Measurements from ENCODE around the gene ABCG5. TPM values are rescaled to one million over a fixed set of nuclear protein-coding genes. Genes with fewer than 3 reads are reported as not detected.
A peak's percentile ranks its signal among the peaks of the same experiment; 100 is the strongest.

ABCG5 gene
- total RNA-seq, 1 donor from 2014 or later = not detected

GRCh38 chr2:43777306-43777926, 61.2 kb downstream of the ABCG5 start:
- TF ChIP-seq CTCF (IDR thresholded peaks at IDR 0.05; ENCODE audit: partially characterized antibody, unreplicated experiment) = no peak
- no peaks in the 10 kb centered on the region for H3K27me3 Mint-ChIP-seq (ENCODE audit: unreplicated experiment)
- H3K4me1 Mint-ChIP-seq (ENCODE audit: low read depth, unreplicated experiment) = peaks cover 5% of the 10 kb centered on the region
- DNase-seq = no peak
- H3K27ac Mint-ChIP-seq (ENCODE audit: unreplicated experiment) = no peak overlapping the region
- no peaks in the 10 kb centered on the region for H3K36me3 Mint-ChIP-seq (ENCODE audit: unreplicated experiment)
- no peaks in the 10 kb centered on the region for H3K9me3 Mint-ChIP-seq (ENCODE audit: unreplicated experiment)
- H3K4me3 Mint-ChIP-seq (ENCODE audit: unreplicated experiment) = no peak overlapping the region

GRCh38 chr2:43776324-43776723, 62.3 kb downstream of the ABCG5 start:
- H3K27ac Mint-ChIP-seq (ENCODE audit: unreplicated experiment) = no peak overlapping the region
- no peak for TF ChIP-seq CTCF (IDR thresholded peaks at IDR 0.05; ENCODE audit: partially characterized antibody, unreplicated experiment)
- H3K36me3 Mint-ChIP-seq (ENCODE audit: unreplicated experiment) = no peaks in the 10 kb centered on the region
- no peak for DNase-seq
- no peak overlapping the region for H3K4me3 Mint-ChIP-seq (ENCODE audit: unreplicated experiment)
- peaks cover 5% of the 10 kb centered on the region for H3K4me1 Mint-ChIP-seq (ENCODE audit: low read depth, unreplicated experiment)
- H3K27me3 Mint-ChIP-seq (ENCODE audit: unreplicated experiment) = no peaks in the 10 kb centered on the region
- no peaks in the 10 kb centered on the region for H3K9me3 Mint-ChIP-seq (ENCODE audit: unreplicated experiment)

- Mint-ChIP-seq H3K9me3 (ENCODE audit: unreplicated experiment) (peaks cover 2% of the 10 kb centered on the region), H3K36me3 (ENCODE audit: unreplicated experiment) (no peaks in the 10 kb centered on the region), H3K27me3 (ENCODE audit: unreplicated experiment) (no peaks in the 10 kb centered on the region), H3K27ac (ENCODE audit: unreplicated experiment) (no peak overlapping the region), H3K4me3 (ENCODE audit: unreplicated experiment) (peak overlapping the region; percentile 94), H3K4me1 (ENCODE audit: low read depth, unreplicated experiment) (peaks cover 5% of the 10 kb centered on the region)
- DNase-seq = no peak
- TF ChIP-seq CTCF (IDR thresholded peaks at IDR 0.05; ENCODE audit: partially characterized antibody, unreplicated experiment) = no peak
Measured at GRCh38 chr2:43774617-43775016, 64.0 kb downstream of the ABCG5 start.

GRCh38 chr2:43773876-43774613, 64.6 kb downstream of the ABCG5 start, which contains the start of gene DYNC2LI1:
Gene DYNC2LI1, plus strand, starts transcription at chr2:43774039. Its CDS starts 100 bp downstream, at chr2:43774139.
- Mint-ChIP-seq H3K4me3 (ENCODE audit: unreplicated experiment) (peak within 1 kb of the TSS; percentile 94), H3K4me1 (ENCODE audit: low read depth, unreplicated experiment) (peaks cover 5% of the 10 kb centered on the region), H3K27ac (ENCODE audit: unreplicated experiment) (peak within 1 kb of the TSS; percentile 82), H3K36me3 (ENCODE audit: unreplicated experiment) (no peaks in the 10 kb centered on the region), H3K27me3 (ENCODE audit: unreplicated experiment) (no peaks in the 10 kb centered on the region), H3K9me3 (ENCODE audit: unreplicated experiment) (peaks cover 2% of the 10 kb centered on the region)
- TF ChIP-seq CTCF (IDR thresholded peaks at IDR 0.05; ENCODE audit: partially characterized antibody, unreplicated experiment) = no peak
- peak; percentile 90 for DNase-seq

- Mint-ChIP-seq H3K36me3 (ENCODE audit: unreplicated experiment) (no peaks in the 10 kb centered on the region), H3K27ac (ENCODE audit: unreplicated experiment) (no peak overlapping the region), H3K4me3 (ENCODE audit: unreplicated experiment) (no peak overlapping the region), H3K27me3 (ENCODE audit: unreplicated experiment) (no peaks in the 10 kb centered on the region), H3K4me1 (ENCODE audit: low read depth, unreplicated experiment) (no peaks in the 10 kb centered on the region), H3K9me3 (ENCODE audit: unreplicated experiment) (peaks cover 2% of the 10 kb centered on the region)
- no peak for DNase-seq
- TF ChIP-seq CTCF (IDR thresholded peaks at IDR 0.05; ENCODE audit: partially characterized antibody, unreplicated experiment) = no peak
Measured at GRCh38 chr2:43766006-43766405, 72.6 kb downstream of the ABCG5 start.

Data from glutamatergic neuron (in vitro differentiated cells).